Measurements from ENCODE around the gene EFL1.

- no peak for TF ChIP-seq GABPA (IDR thresholded peaks at IDR 0.05; ENCODE audit: low read depth)
- TF ChIP-seq MAX (IDR thresholded peaks at IDR 0.05; ENCODE audit: low read depth): no peak
- no peak for TF ChIP-seq CTCF (IDR thresholded peaks at IDR 0.05)
- no peak for TF ChIP-seq CHD2 (IDR thresholded peaks at IDR 0.05; ENCODE audit: low read length, partially characterized antibody)
- TF ChIP-seq, protein P1, sequence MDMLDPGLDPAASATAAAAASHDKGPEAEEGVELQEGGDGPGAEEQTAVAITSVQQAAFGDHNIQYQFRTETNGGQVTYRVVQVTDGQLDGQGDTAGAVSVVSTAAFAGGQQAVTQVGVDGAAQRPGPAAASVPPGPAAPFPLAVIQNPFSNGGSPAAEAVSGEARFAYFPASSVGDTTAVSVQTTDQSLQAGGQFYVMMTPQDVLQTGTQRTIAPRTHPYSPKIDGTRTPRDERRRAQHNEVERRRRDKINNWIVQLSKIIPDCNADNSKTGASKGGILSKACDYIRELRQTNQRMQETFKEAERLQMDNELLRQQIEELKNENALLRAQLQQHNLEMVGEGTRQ (IDR thresholded peaks at IDR 0.05; ENCODE audit: borderline replicate concordance, low read depth, low read length): no peak
These were observed 155.9 kb downstream of the EFL1 start for GRCh38 chr15:82106679-82107078.
